Renal pelvis (tissue), 4 donors: Measurements from ENCODE around the gene GREB1L. TPM values are rescaled to one million over a fixed set of nuclear protein-coding genes. Genes with fewer than 3 reads are reported as not detected.

Source experiments
- DNase-seq: peaks from one replicate; pipeline ENCODE4 v3.0.0-alpha.2; 2013
- polyA plus RNA-seq, 3 donors: library from polyadenylated mRNA; unstranded; fragments of 120-200 nt; gene quantifications; one replicate each; pipeline ENCODE4 v1.2.1, GENCODE V29; 2013; ENCODE audit not compliant: insufficient read length in 3 of 3

The GREB1L gene
- polyA plus RNA-seq, 3 donors: 1.7 to 5.1 (median 3.1) TPM

DNA sequence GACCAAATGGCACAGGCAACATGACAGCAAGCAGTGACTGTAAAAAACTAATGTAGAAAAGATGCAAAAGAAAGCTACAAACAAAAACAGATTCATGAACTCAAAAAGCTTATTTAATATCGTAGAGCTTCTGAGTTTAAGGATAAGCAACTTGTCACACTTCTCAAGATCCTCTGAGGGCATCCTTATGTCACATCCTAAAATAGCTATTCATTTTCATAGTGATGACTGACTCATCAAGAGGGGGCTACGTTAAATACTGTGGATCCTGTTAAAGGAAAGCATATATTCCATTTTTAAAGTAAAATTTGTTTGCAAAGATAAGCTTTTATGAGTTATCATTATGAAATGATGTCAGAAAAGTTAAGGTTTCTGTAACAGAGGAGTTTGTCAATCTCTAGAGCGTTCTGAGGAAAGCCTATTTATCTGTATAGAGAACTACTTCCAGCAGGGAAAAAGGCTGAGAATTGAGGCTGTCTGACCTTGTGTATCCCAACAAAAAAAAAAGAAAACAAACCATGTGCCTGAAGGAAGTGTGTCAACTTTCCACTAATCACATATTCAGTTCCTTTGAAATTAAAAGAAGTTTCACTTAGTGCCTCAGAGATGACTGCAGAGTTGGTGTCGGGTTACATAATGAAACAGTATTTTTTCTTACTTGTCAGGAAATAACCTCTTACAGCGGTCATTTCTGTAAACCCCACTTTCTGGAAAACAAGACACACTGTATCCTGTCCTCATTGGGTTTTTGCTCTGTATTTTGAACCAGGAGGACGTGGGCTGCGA, 243.0 kb downstream of the GREB1L start:
- DNase-seq: no peak

DNA sequence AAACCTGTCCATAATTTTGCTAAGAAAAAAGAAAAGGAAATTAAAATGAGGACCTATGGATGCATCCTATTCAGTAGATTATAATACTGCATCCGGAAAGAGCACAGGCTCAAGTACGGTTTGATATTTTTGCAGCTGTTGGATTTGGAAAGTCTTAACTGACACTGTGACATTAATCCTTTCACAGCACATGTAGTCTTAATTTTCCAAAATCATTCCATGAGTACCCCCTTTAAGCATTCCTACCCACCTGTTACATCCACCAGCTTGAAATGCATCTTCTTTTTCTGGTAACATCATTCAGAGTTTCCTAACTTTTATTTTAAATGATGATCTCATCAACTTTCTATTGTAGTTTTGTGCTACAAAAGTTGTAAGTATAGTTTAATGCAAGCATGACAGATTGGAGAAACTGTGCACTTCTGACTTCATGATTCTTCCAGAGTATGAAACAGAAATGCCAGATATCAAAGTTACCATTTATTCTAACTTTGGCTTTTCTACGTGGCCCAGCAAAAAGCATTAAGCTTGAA, 244.9 kb downstream of the GREB1L start:
- no peak for DNase-seq

DNA sequence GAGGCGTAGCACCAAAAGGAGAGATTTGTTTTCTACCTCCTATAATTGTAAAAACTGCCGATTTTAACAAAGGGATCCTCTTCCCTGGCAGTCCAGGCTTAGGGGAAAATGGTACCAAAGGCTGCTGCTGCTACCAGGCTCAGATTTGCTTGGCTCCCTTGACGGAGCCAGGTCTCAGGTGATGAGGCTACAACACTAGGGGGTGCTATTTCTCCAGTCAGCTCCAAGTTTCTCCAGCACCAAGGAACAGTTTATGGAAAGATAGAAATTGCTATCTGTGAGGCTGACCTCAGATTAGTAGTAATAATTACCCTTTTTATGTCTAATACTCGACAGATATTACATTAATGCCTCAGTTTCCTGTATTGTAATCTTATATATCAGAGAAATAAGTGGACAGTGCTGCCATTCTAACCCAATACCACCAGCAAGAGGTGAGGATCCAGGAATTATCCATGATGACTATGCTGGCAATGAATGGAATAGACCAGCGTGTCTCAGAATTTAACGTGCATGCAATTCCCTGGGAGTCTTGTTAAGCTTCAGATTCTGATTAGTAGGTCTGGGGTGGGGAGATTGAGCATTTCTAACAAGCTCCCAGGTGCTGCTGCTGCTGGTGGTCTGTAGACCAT, 247.2 kb downstream of the GREB1L start:
- DNase-seq: peak; percentile 51

DNA sequence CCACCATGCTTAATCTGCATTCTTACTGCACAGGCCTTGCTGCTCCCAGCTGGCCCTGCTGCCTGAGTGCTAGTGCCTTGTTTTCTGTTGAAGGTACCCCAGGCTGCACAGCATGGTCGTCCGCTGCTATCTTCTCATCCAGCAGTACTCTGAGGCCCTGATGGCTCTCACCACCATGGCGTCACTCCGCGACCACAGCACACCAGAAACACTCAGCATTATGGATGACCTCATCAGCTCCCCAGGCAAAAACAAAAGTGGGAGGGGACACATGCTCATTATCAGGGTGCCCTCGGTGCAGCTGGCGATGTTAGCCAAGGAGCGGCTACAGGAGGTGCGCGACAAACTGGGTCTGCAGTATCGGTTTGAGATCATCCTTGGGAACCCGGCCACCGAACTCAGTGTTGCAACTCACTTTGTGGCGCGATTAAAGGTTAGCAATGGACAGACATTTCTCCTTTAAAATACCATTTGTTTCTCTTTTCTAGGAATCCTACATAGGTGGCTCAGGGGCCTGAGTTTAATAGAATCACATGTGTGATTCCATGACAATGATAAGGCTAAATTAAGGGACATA, 248.0 kb downstream of the GREB1L start:
- DNase-seq: no peak

DNA sequence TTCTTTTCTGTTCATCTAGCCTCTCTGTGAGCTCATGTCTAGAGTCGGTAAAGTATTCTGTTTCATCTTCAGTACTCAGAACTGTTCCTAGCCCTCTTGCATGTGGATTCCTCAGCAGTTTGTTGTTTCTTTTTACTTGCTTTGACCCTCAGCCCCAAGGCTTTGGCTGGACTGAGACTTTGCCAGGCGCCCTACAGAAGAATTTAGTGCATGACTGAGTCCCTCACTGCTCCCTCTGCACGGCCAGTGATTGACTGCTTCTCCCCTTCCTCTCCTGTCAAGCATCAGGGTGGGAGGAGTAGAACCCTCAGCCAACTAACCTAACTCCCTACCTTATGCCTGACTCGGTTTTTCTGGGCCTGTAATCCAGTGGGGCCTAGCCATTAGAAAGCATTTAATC, 248.7 kb downstream of the GREB1L start:
- DNase-seq: peak; percentile 15

DNA sequence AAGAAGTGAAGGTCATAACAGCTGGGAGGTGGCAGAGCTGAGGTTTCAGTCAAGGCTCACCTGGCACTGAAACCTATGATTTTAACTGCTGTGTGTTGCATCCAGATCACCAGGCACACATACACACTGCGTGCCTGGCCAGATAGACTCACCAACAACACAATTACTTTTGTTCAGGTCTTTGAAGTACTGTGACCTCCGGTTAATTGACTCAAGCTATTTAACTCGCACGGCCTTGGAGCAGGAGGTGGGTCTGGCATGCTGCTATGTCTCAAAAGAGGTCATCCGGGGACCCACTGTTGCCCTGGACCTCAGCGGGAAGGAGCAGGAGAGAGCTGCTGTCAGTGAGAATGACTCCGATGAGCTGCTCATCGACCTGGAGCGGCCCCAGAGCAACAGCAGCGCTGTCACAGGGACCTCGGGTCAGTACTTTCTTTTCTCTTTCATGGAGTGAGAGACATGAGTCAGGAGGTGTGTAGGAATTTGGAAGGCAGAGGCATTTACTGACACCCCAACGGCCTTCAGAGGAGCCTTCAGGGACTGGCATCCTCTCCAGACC, 254.3 kb downstream of the GREB1L start:
- no peak for DNase-seq

DNA sequence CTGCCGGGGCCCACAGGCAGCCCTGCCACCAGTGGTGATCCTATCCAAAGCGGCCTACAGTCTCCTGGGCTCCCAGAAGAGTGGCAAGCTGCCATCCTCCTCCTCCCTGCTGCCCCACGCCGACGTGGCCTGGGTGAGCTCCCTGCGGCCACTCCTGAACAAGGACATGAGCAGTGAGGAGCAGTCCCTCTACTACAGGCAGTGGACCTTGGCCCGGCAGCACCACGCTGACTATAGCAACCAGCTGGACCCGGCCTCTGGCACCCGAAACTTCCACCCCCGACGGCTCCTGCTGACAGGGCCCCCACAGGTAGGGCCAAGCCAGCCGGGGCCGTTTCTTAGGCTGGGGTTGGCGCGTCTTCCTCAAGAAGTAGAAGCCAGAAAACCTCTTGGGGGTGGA, 258.0 kb downstream of the GREB1L start:
- no peak for DNase-seq

DNA sequence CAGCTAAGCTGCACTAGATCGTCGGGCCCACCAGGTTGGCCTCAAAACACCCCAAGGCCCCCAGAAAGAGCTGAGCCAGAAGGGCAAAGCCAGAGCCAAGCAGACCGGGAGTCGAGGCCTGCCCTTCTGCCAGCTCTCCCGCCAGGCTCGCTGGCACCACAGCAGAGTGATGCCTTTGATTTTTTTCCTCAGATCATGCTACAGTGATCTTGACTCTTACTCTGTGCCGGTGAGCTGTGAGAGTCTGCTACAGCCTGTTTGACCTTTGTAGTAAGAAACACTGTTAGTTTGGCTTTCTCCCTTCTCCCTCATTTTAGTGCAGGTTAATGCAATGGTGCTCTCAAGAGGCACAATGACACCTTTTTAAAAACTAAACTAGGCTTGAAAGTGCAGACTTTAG, 260.6 kb downstream of the GREB1L start:
- no peak for DNase-seq

DNA sequence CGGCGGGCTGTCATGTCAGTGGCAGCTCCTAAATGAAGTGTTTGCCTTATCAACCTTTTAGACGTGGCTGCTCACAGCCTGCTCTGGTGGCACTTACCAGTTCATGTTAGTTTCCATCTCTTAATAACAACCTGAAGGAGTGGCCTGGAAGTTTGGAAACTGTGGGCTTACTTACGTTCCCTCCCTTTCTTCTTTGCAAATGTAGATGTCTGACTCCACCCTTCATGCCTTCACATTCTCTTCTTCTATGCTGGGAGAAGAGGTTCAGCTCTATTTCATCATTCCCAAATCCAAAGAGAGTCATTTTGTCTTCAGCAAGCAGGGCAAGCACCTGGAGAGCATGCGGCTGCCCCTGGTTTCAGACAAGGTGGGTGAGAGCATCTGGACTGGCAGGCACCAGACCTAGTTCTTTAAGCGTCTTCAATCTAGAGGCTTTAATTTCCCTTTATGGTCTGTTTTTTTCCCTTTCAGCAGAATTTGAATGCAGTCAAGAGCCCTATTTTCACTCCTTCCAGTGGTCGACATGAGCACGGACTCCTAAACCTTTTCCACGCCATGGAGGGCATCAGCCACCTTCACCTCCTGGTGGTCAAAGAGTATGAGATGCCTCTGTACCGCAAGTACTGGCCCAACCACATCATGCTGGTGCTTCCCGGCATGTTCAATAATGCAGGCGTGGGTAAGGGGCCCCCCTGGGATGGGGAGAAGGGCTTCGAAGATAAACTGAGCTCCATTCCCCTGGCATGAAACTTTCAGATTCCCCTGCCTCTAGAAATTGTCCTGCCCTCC, 266.1 kb downstream of the GREB1L start:
- DNase-seq: no peak

DNA sequence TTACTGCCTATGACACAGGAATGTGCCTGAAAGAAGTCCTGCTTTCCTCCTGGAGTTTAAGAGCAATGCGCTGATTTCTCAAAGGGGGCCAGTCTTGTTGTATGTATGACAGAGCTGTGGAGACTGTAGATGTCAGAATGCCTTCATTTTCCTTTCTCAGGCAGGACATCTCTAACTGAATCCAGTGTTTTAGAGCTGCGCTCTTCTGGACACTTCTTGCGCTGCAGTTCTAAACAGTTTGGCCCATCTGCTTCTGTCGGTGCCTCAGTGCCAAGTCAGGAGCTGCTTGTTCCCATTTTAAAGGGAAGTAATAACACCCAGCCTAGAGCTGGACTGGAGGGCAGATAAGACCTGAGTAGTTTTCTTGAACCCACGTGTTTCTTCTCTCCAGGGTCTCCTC, 267.0 kb downstream of the GREB1L start:
- DNase-seq: no peak

DNA sequence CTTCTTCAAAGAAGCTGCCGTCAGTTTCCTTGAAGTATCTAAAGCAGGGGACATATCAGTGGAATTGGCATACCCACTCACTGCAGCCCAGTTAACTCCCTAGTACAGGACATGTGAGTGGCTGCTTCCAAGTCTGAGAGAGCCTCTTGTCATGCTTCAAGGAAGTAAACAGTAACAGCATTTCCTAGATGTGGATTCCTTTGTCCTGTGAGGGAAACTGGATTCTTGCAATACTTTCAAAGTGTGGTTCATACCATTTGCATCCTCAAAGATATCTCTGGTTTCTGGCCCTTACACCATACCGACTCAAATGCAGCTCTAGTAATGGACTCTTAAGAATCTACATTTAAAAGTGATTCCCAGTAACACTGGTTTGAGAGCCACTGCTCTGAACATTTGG, 271.3 kb downstream of the GREB1L start:
- no peak for DNase-seq

DNA sequence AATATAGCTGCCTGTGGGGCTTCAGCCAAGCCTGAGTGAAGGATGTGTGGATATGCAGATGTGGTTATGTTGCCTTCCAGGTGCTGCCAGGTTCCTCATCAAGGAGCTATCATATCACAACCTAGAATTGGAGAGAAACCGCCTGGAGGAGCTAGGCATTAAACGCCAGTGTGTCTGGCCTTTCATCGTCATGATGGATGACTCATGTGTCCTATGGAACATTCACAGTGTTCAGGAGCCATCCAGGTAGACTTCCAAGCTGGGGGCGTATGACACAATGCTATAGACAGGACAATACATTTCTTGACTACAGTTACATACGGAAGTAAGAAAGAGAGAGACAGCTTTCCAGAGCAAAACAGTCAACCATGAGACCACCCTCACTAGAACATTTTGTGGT, 271.7 kb downstream of the GREB1L start:
- DNase-seq: no peak

DNA sequence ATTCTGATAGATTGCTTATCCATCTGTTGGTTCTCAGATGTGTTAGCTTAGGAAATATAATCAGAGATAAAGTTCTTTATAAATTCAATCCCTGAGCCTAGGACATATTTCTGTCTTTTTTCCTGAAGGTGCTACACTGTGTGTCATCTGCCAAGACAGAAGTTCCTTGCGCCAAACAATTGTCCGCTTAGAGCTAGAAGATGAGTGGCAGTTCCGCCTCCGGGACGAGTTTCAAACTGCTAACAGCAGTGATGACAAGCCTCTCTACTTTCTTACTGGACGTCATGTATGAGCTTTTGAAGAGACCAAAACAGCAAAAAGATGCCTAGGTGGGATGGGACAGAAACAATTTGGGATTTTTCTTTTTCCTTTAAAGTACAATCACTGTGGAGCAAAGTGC, 280.5 kb downstream of the GREB1L start:
- no peak for DNase-seq

DNA sequence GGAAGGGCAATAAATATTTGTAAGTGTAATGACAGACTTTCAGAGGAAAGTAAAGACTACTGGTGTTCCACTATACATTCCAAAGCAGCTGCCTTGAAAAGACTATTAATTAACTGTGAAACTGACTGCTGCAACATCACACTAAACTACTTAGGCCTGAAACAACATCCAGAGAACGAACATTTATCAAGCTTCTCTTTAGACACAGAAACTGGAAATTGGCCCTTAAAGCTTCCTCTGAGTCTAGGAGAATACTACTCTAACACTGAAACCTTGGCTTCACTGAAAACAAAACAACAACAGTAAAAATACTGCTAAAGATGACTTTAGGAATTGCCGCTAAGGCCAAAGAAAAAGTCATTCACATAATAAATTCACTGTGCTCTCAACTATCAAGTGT, 283.9 kb downstream of the GREB1L start:
- DNase-seq: peak; percentile 27

DNA sequence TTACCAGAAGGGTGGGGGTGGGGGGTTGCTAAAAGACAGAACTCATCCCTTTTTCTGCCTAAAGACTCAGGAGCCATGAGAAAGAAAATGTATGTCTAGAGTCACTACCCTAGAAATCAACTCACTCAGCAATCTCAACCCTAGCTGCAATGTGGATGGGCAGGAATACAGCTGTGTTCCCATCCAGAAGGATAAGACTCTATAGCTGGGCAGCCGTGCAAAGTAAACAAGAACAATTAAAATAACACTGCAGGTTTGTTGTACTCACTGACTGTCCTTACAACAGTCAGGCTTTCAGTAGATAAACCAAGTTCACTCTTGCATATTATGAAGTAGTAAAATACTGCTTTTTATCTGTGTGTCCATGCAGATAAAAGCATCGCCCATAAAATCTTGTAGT, 284.4 kb downstream of the GREB1L start:
- no peak for DNase-seq

DNA sequence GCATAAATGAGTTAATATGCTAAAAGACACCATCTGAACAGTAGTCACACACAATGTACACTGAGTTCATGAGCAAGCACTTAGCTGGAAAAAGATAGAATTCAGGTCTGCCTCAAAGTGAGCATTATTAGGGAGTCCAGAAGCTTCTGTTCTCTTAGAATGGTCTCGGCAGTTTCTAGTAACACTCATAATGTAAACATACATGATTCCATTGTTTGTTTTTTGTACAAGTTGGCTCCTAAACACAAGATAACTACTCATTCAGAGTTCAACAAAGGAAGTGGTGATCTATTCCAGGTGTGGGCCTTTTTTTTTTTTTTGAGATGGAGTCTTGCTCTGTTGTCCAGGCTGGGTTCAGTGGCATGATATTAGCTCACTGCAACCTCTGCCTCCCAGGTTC, 292.3 kb downstream of the GREB1L start:
- DNase-seq: no peak

DNA sequence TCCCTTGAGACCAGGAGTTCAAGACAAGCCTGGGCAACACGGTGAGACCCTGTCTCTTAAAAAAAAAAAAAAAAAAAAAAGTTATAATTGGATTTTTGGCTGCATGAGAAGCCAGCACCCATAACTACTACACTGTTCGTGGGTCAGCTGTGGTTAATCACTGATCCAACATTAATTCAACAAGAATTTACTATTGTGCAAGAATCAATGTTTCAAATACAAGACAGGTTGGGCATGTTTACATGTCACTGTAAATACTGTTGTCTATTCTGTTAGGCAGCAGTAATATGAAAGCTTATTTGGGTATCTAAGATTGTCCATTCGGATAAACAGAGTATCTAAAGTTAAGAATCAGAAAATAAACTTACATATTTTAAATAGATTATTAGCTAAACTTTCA, 296.2 kb downstream of the GREB1L start:
- no peak for DNase-seq

DNA sequence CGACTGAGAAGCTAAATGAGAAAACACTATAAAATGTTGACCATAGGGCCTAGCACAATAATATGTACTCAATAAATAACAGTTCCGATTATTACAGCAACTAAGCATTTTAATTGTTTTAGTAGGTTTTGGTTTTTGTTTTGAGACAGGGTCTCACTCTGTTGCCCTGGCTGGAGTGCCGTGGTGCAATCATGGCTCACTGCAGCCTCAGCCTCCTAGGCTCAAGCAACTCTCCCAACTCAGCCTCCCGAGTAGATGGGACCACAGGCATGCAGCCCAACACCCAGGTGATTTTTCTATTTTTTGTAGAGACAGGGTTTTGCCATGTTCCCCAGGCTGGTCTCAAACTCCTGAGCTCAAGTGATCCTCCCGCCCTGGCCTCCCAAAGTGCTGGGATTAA, 304.4 kb downstream of the GREB1L start:
- no peak for DNase-seq

DNA sequence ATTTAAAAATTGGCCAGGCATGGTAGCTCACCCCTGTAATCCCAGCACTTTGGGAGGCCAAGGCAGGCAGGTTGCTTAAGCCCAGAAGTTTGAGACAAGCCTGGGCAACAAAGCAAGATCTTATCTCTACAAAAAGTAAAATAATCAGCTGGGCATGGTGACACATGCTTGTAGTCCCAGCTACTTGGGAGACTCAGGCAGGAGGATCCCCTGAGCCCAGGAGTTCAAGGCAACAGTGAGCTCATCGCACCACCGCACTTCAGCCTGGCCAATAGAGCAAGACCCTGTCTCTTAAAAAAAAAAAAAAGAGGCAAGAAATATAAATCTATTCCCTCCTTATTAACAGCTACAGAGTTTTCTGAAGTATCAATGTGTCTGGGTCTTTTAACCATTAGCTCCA, 306.6 kb downstream of the GREB1L start:
- no peak for DNase-seq

DNA sequence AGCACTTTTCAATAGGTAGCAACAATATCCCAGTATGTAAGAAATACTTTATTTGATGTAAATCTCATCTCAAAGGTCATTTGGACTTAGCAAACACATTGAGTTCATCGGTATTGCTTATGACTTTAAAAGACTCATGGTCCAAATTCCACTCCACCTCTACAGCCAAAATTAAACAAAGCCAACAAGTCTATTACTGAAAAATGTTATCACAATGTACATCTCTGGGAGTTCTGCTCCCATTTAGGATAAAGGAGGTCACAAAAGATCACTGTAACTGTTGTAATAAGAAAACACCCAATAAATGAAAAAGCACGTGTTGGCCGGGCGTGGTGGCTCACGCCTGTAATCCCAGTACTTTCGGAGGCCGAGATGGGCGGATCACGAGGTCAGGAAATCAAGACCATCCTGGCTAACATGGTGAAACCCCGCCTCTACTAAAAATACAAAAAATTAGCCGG, 308.5 kb downstream of the GREB1L start:
- DNase-seq: no peak

DNA sequence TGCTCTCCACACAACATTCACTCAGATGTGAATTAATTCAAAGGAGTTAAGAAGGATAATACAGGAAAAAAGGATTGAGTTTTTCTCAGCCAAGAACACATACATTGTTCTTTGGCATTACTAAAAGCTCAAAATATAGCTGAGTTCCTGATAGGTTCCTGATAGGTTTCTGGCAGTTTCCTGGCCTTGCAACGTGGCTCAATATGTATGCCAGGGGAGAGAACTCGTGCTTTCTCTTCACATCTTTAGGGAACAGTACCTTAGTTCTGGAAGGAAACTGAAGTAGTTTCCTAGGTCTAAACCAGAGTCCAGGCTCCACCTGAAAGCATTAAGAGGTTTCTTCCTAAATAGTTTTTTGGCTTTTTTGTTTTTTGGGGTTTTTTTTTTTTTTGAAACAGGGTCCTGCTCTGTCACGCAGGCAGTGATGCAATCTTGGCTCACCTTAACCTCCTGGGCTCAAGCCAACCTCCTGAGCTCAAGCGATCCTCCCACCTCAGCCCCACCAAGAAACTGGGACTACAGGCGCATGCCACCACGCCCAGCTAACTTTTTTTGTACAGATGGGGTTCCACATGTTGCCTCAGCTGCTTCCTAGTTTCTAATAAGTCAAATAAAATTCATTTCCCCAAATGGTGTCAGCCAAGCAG, 315.7 kb downstream of the GREB1L start:
- no peak for DNase-seq
